ENCODE results near the gene KLHL29. TPM values are rescaled to one million over a fixed set of nuclear protein-coding genes. Genes with fewer than 3 reads are reported as not detected.

KLHL29 gene
- total and polyA plus RNA-seq, 2 of the 13 experiments (the other 11 are each of a cell fraction or from before 2014, with no cell fraction given): 0.01 TPM; not detected in 1

- BruUV-seq (replicated peaks): no TSS peak
- no peaks in the 10 kb centered on the region for H3K9me3 ChIP-seq (ENCODE audit: low read length)
- H3K4me3 ChIP-seq (replicated peaks in 1 of 3; ENCODE audit: insufficient read depth in 1 of 3, low read depth in 2 of 3, low read length in 3 of 3): no peak overlapping the region
- no peaks in the 10 kb centered on the region for H4K20me1 ChIP-seq (ENCODE audit: insufficient read depth, low read length)
- H3K79me2 ChIP-seq (ENCODE audit: insufficient read depth, low read length): no peaks in the 10 kb centered on the region
- no peak overlapping the region for H3K4me2 ChIP-seq (ENCODE audit: low read depth, low read length)
- H3K9ac ChIP-seq (ENCODE audit: insufficient read depth, low read depth, low read length): no peak overlapping the region
- ChIA-PET POLR2A (no interaction called here), CTCF (ENCODE audit: low intra/inter-chr PET ratio, low total read pairs) (no interaction called here)
- H3K36me3 ChIP-seq (replicated peaks in 1 of 2; ENCODE audit: control insufficient read depth in 1 of 2, insufficient read depth in 2 of 2, low read length in 2 of 2): no peaks in the 10 kb centered on the region
- no peak for ATAC-seq
- H2AFZ ChIP-seq (ENCODE audit: low read length): no peak overlapping the region
- in situ Hi-C loops (cut with HindIII; ENCODE audit: extremely low pct_ligation_motif_present, low pct_unique_long_range_greater_than_20kb): no loop called here
- DNase-seq (ENCODE audit: low spot score): no peak
- no peak overlapping the region for H3K27ac ChIP-seq (ENCODE audit: extremely low read length, insufficient read depth, low read length)
- WGBS (ENCODE audit: low lambda C conversion rate): 42% methylated on average over 5 of the region's 5 CpGs
- no peaks in the 10 kb centered on the region; a peak in 1 of 5 replicates for H3K27me3 ChIP-seq (ENCODE audit: control insufficient read depth in 1 of 2, insufficient read depth in 2 of 2, low read length in 2 of 2)
- no peaks in the 10 kb centered on the region for H3K4me1 ChIP-seq (ENCODE audit: insufficient read depth, low read length)
- intact Hi-C loops (cut with micrococcal nuclease; ENCODE audit: unreplicated experiment): no loop called here
- no peak for FAIRE-seq
- no peak for TF ChIP-seq ZKSCAN8 (CRISPR knock-in tag; IDR thresholded peaks at IDR 0.05; ENCODE audit: borderline replicate concordance)
- TF ChIP-seq ZBTB39 (CRISPR knock-in tag; IDR thresholded peaks at IDR 0.05): no peak
- no peak for TF ChIP-seq ATRX (CRISPR knock-in tag; IDR thresholded peaks at IDR 0.05; ENCODE audit: borderline replicate concordance)
- no peak for TF ChIP-seq ZNF772 (CRISPR knock-in tag; IDR thresholded peaks at IDR 0.05)
- no peak for TF ChIP-seq ATAD3A (CRISPR knock-in tag; IDR thresholded peaks at IDR 0.05)
- no peak for TF ChIP-seq DNMT1 (CRISPR knock-in tag; IDR thresholded peaks at IDR 0.05)
- TF ChIP-seq THRA (CRISPR knock-in tag; IDR thresholded peaks at IDR 0.05; ENCODE audit: borderline replicate concordance): no peak
- TF ChIP-seq ZNF770 (CRISPR knock-in tag; IDR thresholded peaks at IDR 0.05): no peak
- no peak for TF ChIP-seq ZNF598 (CRISPR knock-in tag; IDR thresholded peaks at IDR 0.05; ENCODE audit: borderline replicate concordance)
- TF ChIP-seq CENPBD1 (CRISPR knock-in tag; IDR thresholded peaks at IDR 0.05; ENCODE audit: borderline replicate concordance, low read depth): no peak
- TF ChIP-seq ZNF766 (CRISPR knock-in tag; IDR thresholded peaks at IDR 0.05; ENCODE audit: borderline replicate concordance): no peak
- TF ChIP-seq ZNF20 (CRISPR knock-in tag; IDR thresholded peaks at IDR 0.05): no peak
These were observed 99.8 kb downstream of the KLHL29 start for GRCh38 chr2:23484767-23485166.

All from HepG2 (cell line).